HG03103 (cell line): ENCODE measurements around the gene GCLM.
"Not testable (repeated sequence)": the region's sequence is repeated elsewhere in the genome, so short reads cannot be mapped to it uniquely, and the experiment has no call there.

Experiments
- ATAC-seq: cut with Tn5 transposase; IDR thresholded peaks from one replicate; pipeline ENCODE4 v1.9.1; 2021; ENCODE audit warnings: low read depth; ENCODE audit not compliant: unreplicated experiment

GCLM gene

GRCh38 chr1:93909146-93910050 lies at the start of gene GCLM:
Gene GCLM, minus strand, starts transcription at chr1:93909430. Its CDS starts 267 bp downstream, at chr1:93909163.
- peak; percentile 89 for ATAC-seq

- ATAC-seq = no peak
These were observed 49.5 kb upstream of the GCLM start for GRCh38 chr1:93958726-93959100.

- no peak for ATAC-seq
These were observed 48.9 kb upstream of the GCLM start for GRCh38 chr1:93958032-93958725.

GRCh38 chr1:93955765-93956164 lies 46.5 kb upstream of the GCLM start:
- no peak for ATAC-seq

- ATAC-seq = not testable (repeated sequence)
These were observed 37.9 kb upstream of the GCLM start for GRCh38 chr1:93947002-93947686.

- ATAC-seq = no peak
These were observed 29.4 kb upstream of the GCLM start for GRCh38 chr1:93938461-93939145.

GRCh38 chr1:93937997-93938396 lies 28.8 kb upstream of the GCLM start:
- ATAC-seq = no peak

GRCh38 chr1:93925206-93925605 lies 16.0 kb upstream of the GCLM start:
- no peak for ATAC-seq

GRCh38 chr1:93919780-93920179 lies 10.6 kb upstream of the GCLM start:
- ATAC-seq = no peak

GRCh38 chr1:93917302-93917701 lies 8.1 kb upstream of the GCLM start:
- no peak for ATAC-seq

GRCh38 chr1:93910880-93911279 lies 1.6 kb upstream of the GCLM start:
- ATAC-seq = not testable (repeated sequence)

GRCh38 chr1:93910305-93910704 lies 1.1 kb upstream of the GCLM start:
- ATAC-seq = no peak

GRCh38 chr1:93908394-93909145 lies 660 bp downstream of the GCLM start:
- ATAC-seq = peak; percentile 28

- no peak for ATAC-seq
These were observed 1.5 kb downstream of the GCLM start for GRCh38 chr1:93907718-93908117.

GRCh38 chr1:93906480-93906879 lies 2.8 kb downstream of the GCLM start:
- no peak for ATAC-seq

- ATAC-seq = no peak
These were observed 3.5 kb downstream of the GCLM start for GRCh38 chr1:93905734-93906133.

GRCh38 chr1:93905051-93905450 lies 4.2 kb downstream of the GCLM start:
- no peak for ATAC-seq

GRCh38 chr1:93904228-93904627 lies 5.0 kb downstream of the GCLM start:
- no peak for ATAC-seq

- ATAC-seq = no peak
These were observed 8.3 kb downstream of the GCLM start for GRCh38 chr1:93900723-93901504.
